ENCODE measurements around the gene BAZ1B.

GRCh38 chr7:73519867-73520672, 2.0 kb downstream of the BAZ1B start:
- no peak for TF ChIP-seq POLR2A (IDR thresholded peaks at IDR 0.05)
- no peak for TF ChIP-seq CTCF (IDR thresholded peaks at IDR 0.05)
- TF ChIP-seq EP300 (IDR thresholded peaks at IDR 0.05) = no peak
